Glutamatergic neuron (in vitro differentiated cells): ENCODE data around the gene SASH1. TPM values are rescaled to one million over a fixed set of nuclear protein-coding genes. Genes with fewer than 3 reads are reported as not detected.

Experiments used
- DNase-seq: peaks from one replicate; pipeline ENCODE4 v3.0.0; 2022
- H3K27ac Mint-ChIP-seq: one replicate; pipeline ENCODE4 v1.8.0; 2020; ENCODE audit warnings: mild to moderate bottlenecking, mixed read lengths, inconsistent platforms; ENCODE audit not compliant: unreplicated experiment
- H3K27me3 Mint-ChIP-seq: one replicate; pipeline ENCODE4 v1.8.0; 2020; ENCODE audit warnings: mild to moderate bottlenecking, moderate library complexity, mixed read lengths, inconsistent platforms; ENCODE audit not compliant: unreplicated experiment
- H3K36me3 Mint-ChIP-seq: one replicate; pipeline ENCODE4 v1.8.0; 2020; ENCODE audit warnings: mild to moderate bottlenecking, mixed read lengths, inconsistent platforms; ENCODE audit not compliant: unreplicated experiment
- H3K4me1 Mint-ChIP-seq: one replicate; pipeline ENCODE4 v1.8.0; 2020; ENCODE audit warnings: mild to moderate bottlenecking, low read depth, mixed read lengths, inconsistent platforms; ENCODE audit not compliant: unreplicated experiment
- H3K4me3 Mint-ChIP-seq: one replicate; pipeline ENCODE4 v1.8.0; 2020; ENCODE audit warnings: mild to moderate bottlenecking, mixed read lengths, inconsistent platforms; ENCODE audit not compliant: unreplicated experiment
- H3K9me3 Mint-ChIP-seq: one replicate; pipeline ENCODE4 v1.8.0; 2020; ENCODE audit warnings: mild to moderate bottlenecking, moderate library complexity, mixed read lengths, inconsistent platforms; ENCODE audit not compliant: unreplicated experiment
- total RNA-seq: library from RNA; stranded (reverse); fragmentation: NEBNext Ultra II Directional; extraction: Animal tissue kit (Norgen Biotek cat#: 25700); gene quantifications from one replicate; pipeline ENCODE4 v1.2.1, GENCODE V29; 2021; ENCODE audit not compliant: unreplicated experiment
- TF ChIP-seq, protein P1 (sequence below): fragments of 200-600 bp; sonication (generic); IDR thresholded peaks from one replicate; pipeline ENCODE4 v1.5.0; 2021; ENCODE audit not compliant: partially characterized antibody, unreplicated experiment

SASH1 gene
- total RNA-seq, 1 donor from 2014 or later, result 5.0 TPM

DNA sequence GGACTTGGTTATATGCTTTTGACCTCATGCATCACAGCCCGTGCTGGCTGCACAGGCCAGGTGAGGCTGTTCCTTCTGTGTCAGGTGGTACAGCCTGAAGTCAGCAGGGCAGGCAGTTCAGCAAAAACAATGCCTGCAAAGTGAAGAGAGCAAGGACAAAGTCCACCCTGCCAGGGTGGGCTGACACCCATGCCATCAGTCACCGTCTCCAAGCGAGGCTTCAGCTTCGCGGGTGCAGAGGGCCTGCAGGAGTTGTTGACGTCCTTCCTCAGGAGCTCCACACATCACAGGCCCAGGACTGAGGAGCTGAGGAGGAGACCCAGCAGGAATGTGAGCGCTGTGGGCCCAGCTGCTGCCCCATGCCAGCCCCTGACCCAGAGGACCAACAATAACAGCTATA lies 111.3 kb downstream of the SASH1 start:
- H3K4me3 Mint-ChIP-seq, result no peak overlapping the region
- peaks cover 7% of the 10 kb centered on the region for H3K4me1 Mint-ChIP-seq
- TF ChIP-seq, protein P1, sequence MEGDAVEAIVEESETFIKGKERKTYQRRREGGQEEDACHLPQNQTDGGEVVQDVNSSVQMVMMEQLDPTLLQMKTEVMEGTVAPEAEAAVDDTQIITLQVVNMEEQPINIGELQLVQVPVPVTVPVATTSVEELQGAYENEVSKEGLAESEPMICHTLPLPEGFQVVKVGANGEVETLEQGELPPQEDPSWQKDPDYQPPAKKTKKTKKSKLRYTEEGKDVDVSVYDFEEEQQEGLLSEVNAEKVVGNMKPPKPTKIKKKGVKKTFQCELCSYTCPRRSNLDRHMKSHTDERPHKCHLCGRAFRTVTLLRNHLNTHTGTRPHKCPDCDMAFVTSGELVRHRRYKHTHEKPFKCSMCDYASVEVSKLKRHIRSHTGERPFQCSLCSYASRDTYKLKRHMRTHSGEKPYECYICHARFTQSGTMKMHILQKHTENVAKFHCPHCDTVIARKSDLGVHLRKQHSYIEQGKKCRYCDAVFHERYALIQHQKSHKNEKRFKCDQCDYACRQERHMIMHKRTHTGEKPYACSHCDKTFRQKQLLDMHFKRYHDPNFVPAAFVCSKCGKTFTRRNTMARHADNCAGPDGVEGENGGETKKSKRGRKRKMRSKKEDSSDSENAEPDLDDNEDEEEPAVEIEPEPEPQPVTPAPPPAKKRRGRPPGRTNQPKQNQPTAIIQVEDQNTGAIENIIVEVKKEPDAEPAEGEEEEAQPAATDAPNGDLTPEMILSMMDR, result no peak

DNA sequence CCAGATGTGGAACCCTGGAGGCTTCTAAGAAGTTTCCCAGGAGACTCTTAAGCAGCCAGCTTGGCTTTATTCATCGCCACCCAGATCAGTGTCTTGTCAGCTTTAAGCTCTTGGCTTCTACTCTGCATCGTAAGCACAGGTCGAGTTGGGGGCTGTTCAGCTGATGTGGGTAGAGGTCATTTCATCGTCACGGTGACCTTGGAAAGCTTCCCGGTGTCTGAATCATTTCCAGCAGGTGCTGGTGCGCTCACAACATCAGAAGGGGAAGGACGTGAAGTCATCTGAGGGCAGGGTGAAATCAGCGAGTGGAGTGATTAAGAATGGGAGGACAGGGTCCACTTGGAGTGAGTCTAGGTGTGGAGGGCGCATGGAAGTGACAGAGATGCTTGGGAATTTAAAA lies 112.6 kb downstream of the SASH1 start:
- DNase-seq, result no peak
- peaks cover 7% of the 10 kb centered on the region for H3K4me1 Mint-ChIP-seq

More for the DNA sequence above, 111.3 kb downstream of the SASH1 start:
- Mint-ChIP-seq H3K27me3 (peaks cover 8% of the 10 kb centered on the region), H3K9me3 (no peaks in the 10 kb centered on the region), H3K27ac (no peak overlapping the region), H3K36me3 (no peaks in the 10 kb centered on the region)
- DNase-seq, result no peak

DNA sequence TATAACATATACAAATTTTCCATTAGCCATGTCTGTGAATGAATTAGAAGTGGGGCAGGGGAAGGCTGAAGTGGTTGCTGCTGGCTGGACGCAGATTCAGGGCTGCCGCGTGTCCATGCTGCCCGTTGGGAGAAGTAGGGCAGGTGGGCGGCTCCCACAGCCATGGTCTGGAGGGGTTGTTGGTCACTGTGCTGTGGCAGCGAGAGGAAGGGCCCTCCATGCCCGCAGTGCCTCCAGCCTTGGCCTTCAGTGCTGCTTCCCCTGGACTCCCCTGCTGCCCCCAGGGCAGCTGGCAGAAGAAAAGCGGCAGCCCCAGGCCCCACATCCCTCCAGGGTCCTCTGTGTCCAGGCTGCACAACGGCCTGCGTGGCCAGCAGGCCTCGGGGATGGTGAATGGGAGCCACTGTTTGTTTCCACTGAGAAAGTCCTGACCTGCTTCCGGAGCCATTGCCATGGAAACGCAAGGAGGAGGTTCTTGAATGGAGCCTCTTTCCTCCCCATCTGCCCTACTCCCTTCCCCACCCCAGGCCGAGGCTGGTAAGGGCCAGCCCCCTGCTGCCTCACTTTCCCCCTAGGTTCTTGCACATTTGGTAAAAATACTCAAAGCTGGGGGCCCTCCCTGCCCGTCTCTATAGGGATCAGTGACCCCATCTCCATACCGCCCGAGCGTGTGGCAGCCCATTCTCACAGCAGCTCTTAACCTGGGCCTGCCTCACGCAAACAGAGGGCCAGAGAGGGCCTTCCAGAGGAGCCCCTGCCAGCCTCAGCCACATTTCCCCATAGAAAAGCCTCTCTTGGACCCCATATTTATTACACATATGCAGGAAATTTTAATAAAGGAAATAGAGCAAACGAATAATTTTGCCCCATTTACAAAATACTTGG lies 113.3 kb downstream of the SASH1 start:
- Mint-ChIP-seq H3K4me3 (no peak overlapping the region), H3K27me3 (peaks cover 8% of the 10 kb centered on the region)

More for the DNA sequence above, 112.6 kb downstream of the SASH1 start:
- TF ChIP-seq, protein P1, result no peak
- H3K9me3 Mint-ChIP-seq, result no peaks in the 10 kb centered on the region
- H3K36me3 Mint-ChIP-seq, result no peaks in the 10 kb centered on the region
- no peak overlapping the region for H3K4me3 Mint-ChIP-seq
- peaks cover 8% of the 10 kb centered on the region for H3K27me3 Mint-ChIP-seq
- no peak overlapping the region for H3K27ac Mint-ChIP-seq

DNA sequence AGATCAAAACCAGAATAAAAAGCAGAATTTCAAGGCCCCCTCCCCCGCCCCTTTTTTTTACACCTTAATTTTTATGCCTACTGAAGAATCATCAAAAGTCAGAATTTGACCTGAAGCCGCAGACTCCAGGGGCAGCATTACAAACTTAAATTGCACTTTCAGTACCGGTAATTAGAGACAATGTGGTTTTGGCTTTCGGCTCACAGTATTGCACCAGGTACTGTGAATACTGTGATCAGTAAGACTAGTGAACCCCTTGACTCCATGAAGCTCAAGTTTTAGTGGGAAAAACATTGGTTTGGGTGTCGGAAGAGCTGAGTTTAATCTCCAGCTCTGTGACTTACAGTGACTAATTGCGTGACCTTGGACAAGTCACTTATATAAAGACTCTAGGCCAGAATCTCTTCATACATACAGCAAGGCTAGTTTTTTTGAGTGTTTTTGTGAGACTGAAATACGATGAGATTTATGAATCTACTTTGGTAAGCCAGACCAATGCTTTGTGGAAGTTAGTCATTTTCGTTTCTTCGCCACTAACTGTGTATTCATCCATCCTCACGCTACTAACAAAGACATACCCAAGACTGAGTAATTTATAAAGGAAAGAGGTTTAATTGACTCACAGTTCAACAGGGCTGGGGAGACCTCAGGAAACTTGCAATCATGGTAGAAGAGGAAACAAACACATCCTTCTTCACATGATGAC lies 114.7 kb downstream of the SASH1 start:
- no peak for DNase-seq
- H3K27me3 Mint-ChIP-seq, result peaks cover 6% of the 10 kb centered on the region
- H3K4me1 Mint-ChIP-seq, result peaks cover 13% of the 10 kb centered on the region
- TF ChIP-seq, protein P1, result no peak
- no peak overlapping the region for H3K27ac Mint-ChIP-seq
- H3K36me3 Mint-ChIP-seq, result no peaks in the 10 kb centered on the region
- no peak overlapping the region for H3K4me3 Mint-ChIP-seq
- no peaks in the 10 kb centered on the region for H3K9me3 Mint-ChIP-seq

More for the DNA sequence above, 113.3 kb downstream of the SASH1 start:
- Mint-ChIP-seq H3K9me3 (no peaks in the 10 kb centered on the region), H3K27ac (no peak overlapping the region), H3K36me3 (no peaks in the 10 kb centered on the region), H3K4me1 (peaks cover 7% of the 10 kb centered on the region)
- DNase-seq, result no peak
- TF ChIP-seq, protein P1, result no peak

DNA sequence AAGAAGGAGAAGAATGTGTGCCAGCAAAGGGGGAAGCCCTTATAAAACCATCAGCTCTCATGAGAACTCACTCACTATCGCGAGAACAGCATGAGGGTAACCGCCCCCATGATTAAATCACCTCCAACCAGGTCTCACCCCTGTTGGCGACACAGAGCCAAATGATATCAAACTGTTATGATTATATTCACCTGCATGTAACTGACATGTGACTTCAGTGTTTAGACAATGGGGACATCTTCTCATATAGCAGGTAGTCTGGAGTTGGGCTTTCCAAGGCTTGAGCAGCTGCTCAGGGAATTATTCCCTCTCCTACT lies 115.2 kb downstream of the SASH1 start:
- Mint-ChIP-seq H3K27me3 (peaks cover 6% of the 10 kb centered on the region), H3K4me3 (no peak overlapping the region), H3K36me3 (no peaks in the 10 kb centered on the region), H3K4me1 (peaks cover 9% of the 10 kb centered on the region), H3K27ac (no peak overlapping the region), H3K9me3 (no peaks in the 10 kb centered on the region)
- no peak for DNase-seq
- TF ChIP-seq, protein P1, result no peak
